Testis (tissue), 2 donors: Measurements from ENCODE around the gene ATPAF2.

Experiments used
- POLR2A ChIP-seq: fragments of 450-650 bp; IDR thresholded peaks from one replicate; pipeline ENCODE4 v1.6.1; 2017; ENCODE audit warnings: antibody characterized with exemption, mild to moderate bottlenecking, moderate library complexity
- TF ChIP-seq, protein P1 (sequence below), 3 experiments: fragments of 450-650 bp in 2 of 3; fragments of 200-600 bp in 1 of 3; sonication (generic) in 1 of 3; IDR thresholded peaks; one replicate each; pipeline ENCODE4 v1.5.1; 2016 to 2019; ENCODE audit warnings: antibody characterized with exemption in 3 of 3, mild to moderate bottlenecking in 2 of 3, moderate library complexity in 1 of 3

DNA sequence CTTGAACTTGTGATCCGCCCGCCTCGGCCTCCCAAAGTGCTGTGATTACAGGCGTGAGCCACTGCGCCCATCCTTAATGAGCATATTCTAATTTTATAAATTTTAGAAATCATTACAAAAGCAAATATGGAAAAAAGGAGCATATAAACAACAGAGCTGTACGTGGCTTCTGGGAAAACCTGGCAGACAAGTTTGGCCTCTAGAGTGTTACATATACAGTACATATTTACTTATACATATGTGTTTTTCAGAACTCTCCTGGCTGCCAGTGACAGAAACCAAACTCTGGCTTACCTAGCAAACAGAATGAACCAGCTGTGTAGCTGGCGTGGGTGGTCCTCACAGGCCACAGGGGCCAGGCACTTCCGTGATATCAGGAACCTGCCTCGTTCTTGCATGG, 56.2 kb downstream of the ATPAF2 start:
- TF ChIP-seq, protein P1, sequence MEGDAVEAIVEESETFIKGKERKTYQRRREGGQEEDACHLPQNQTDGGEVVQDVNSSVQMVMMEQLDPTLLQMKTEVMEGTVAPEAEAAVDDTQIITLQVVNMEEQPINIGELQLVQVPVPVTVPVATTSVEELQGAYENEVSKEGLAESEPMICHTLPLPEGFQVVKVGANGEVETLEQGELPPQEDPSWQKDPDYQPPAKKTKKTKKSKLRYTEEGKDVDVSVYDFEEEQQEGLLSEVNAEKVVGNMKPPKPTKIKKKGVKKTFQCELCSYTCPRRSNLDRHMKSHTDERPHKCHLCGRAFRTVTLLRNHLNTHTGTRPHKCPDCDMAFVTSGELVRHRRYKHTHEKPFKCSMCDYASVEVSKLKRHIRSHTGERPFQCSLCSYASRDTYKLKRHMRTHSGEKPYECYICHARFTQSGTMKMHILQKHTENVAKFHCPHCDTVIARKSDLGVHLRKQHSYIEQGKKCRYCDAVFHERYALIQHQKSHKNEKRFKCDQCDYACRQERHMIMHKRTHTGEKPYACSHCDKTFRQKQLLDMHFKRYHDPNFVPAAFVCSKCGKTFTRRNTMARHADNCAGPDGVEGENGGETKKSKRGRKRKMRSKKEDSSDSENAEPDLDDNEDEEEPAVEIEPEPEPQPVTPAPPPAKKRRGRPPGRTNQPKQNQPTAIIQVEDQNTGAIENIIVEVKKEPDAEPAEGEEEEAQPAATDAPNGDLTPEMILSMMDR (IDR thresholded peaks at IDR 0.05), result no peak
- TF ChIP-seq POLR2A, result no peak
